GM19023 (cell line): ENCODE measurements around the gene UBXN4.
"Not testable (repeated sequence)": the region's sequence is repeated elsewhere in the genome, so short reads cannot be mapped to it uniquely, and the experiment has no call there.

Experiments
- ATAC-seq: cut with Tn5 transposase; IDR thresholded peaks from one replicate; pipeline ENCODE4 v1.9.1; 2021; ENCODE audit warnings: mild to moderate bottlenecking, moderate library complexity; ENCODE audit not compliant: unreplicated experiment

Gene UBXN4, protein sequence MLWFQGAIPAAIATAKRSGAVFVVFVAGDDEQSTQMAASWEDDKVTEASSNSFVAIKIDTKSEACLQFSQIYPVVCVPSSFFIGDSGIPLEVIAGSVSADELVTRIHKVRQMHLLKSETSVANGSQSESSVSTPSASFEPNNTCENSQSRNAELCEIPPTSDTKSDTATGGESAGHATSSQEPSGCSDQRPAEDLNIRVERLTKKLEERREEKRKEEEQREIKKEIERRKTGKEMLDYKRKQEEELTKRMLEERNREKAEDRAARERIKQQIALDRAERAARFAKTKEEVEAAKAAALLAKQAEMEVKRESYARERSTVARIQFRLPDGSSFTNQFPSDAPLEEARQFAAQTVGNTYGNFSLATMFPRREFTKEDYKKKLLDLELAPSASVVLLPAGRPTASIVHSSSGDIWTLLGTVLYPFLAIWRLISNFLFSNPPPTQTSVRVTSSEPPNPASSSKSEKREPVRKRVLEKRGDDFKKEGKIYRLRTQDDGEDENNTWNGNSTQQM

GRCh38 chr2:135741395-135742324 is at the start of gene UBXN4:
Gene UBXN4, plus strand, starts transcription at chr2:135741855. Its CDS starts 75 bp downstream, at chr2:135741930.
- ATAC-seq = peak; percentile 90

- no peak for ATAC-seq
Measured at GRCh38 chr2:135694711-135695110, 46.9 kb upstream of the UBXN4 start.

DNA sequence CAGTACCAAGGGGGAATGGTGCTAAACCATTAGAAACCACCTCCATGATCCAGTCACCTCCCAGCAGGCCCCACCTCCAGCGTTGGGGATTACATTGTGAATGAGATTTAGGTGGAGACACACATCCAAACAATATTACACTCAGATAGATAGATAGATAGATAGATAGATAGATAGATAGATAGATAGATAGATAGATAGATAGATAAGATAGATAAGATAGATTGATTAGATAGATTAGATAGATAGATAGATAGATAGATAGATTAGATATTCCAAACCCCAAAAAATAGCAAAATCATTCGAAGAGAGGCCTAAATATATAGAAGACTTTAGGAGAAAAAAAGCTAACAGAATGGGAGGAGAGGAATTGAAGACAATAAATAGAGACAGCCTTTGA is 42.8 kb upstream of the UBXN4 start:
- ATAC-seq = no peak

DNA sequence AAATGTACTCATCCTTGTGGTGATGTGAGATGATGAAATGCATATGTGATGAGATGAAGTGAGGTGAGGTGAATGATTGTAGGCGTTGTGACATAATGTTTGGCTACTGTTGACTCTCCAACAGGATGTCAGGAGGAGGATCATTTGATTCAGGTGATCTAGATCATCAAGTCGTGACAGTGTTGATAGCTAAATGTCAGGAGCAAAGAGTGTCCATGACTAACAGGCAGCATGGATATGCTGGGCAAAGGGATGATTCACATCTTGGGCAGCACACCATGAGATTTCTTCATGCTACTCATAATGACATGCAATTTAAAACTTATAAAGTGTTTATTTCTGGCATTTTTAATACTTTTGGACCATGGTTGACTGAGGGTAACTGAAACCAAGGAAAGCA is 40.2 kb upstream of the UBXN4 start:
- ATAC-seq = no peak

DNA sequence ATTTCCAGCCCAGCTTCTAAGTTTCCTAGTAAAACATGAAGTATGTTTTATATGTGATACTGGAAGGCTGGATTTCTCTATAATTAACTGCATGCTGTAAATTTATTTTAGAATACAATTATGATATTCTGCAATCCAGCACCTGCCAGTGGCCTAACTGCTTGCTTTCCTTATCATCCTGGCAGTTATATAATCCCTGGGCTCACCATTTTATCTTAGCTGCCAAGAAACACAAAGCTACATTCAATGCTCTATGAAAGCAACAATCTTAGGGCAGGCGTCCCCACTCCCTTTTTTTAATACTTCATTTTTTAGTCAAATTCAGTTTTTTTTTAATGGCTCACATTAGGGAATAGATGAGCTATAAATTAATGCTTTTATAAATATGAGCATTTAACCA is 38.4 kb upstream of the UBXN4 start:
- ATAC-seq = no peak

DNA sequence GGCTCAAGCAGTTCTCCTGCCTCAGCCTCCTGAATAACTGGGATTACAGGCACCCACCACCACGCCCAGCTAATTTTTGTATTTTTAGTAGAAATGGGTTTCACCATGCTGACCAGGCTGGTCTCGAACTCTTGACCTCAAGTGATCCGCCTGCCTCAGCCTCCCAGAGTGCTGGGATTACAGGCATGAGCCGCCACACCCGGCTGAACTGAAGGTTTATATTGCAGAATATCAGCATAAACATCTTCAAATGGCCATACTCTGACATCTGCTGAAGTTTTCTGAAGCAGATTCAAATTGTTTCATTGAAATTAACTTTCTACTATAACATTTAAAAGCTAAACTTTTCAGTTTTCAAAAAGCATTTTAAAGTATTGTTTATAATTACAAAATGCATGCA is 37.6 kb upstream of the UBXN4 start:
- ATAC-seq = not testable (repeated sequence)

DNA sequence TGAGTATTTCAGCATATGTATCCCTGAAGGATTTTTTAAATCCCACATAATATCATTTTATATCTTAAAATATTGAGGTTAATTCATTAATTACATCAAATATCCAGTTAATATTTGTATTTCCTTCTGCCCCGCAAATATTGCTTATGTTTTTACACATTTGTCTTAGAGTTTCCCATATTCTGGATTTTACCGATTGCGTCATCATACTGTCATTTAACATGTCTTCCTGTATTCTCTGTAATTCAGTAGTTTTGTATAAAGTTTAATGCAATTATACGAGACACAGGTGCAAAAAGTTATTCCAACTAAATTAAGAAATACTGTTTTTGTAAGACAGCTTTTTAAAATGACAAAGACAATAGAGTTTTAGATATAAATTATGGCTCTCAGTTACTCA is 33.5 kb upstream of the UBXN4 start:
- no peak for ATAC-seq

- peak; percentile 54 for ATAC-seq
Measured at GRCh38 chr2:135709992-135710391, 31.7 kb upstream of the UBXN4 start.

DNA sequence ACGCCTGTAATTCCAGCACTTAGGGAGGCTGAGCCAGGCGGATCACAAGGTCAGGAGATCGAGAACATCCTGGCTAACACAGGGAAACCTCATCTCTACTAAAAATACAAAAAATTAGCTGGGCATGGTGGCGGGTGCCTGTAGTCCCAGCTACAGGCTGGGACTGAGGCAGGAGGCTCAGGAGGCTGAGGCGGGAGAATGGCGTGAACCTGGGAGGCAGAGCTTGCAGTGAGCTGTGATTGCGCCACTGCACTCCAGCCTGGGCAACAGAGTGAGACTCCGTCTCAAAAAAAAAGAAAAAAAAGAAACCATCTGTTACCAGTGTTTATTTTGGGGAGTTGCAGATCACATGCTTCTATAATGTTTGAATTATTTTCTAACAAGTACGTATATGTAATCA is 26.6 kb upstream of the UBXN4 start:
- ATAC-seq = not testable (repeated sequence)

DNA sequence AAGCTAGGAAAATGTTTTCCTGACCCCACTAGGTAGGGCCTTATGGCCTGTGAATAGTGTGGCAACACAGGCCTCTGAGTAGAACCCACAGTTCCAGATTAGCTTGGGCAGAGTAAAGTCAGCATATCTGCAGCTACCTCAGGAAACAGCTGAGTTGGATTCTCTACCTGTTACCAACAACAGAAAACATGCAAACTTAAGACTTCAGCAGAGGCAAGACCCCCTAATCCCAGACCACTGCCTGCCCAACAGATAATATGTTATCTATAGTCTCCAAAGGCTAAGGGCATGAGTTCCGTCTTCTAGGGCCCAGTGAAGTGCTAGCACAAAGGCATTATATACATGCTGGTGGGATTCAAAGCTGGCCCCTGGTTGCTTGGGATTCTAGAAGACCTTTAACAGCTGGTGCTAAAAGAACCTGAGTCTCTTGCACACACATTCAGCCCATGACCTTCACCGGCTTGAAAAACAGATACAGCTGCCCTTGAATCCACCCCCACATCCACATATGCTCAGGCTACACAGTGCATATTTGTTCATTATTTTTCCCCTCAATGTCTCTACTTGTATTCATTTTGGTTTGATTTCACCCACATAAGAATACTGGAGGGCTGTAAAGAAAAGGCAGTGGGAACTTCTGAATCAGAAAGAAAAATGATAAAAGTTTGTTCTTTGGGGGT is 13.5 kb upstream of the UBXN4 start:
- ATAC-seq = no peak

DNA sequence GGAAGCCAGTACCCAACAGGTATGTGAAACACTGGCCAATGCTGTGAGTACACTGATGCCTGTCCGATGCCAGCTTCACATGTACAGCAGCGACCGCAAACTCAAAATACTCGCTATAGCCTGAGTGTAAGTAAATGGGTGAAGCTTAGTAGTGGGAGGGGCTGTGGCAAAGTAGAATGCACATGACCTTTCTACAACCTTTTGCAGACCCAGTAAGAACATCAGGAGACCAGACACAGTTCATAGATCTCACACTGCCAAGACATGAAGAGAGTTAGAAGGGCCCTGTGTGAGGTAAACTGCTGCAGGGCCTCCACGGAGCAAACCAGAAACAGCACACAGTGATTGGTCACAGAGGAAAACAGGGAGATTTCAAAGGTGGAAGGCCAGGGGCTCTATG is 9.1 kb upstream of the UBXN4 start:
- no peak for ATAC-seq

GRCh38 chr2:135733045-135733444 is 8.6 kb upstream of the UBXN4 start:
- no peak for ATAC-seq

DNA sequence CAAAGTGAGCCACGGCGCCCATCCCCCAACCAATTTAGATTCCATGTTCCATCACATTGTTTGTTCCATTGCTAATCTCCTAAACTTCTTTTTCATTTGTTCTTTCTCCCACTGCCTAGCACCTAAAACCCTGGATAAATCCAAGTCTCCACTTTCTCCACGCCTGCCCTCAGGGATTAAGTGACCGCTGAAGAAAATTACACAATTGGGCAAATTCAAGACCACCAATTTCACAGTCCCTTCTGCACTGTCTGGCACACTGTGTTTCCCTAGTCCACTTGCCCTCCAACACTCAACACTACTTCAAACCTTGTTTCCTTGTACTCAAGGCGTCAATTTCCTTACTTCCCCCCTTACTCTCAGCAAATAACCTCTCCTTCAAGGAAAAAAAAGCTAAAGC is 5.1 kb upstream of the UBXN4 start:
- ATAC-seq = no peak

GRCh38 chr2:135740206-135740605 is 1.4 kb upstream of the UBXN4 start:
- no peak for ATAC-seq

- ATAC-seq = no peak
Measured at GRCh38 chr2:135741043-135741394, 636 bp upstream of the UBXN4 start.

DNA sequence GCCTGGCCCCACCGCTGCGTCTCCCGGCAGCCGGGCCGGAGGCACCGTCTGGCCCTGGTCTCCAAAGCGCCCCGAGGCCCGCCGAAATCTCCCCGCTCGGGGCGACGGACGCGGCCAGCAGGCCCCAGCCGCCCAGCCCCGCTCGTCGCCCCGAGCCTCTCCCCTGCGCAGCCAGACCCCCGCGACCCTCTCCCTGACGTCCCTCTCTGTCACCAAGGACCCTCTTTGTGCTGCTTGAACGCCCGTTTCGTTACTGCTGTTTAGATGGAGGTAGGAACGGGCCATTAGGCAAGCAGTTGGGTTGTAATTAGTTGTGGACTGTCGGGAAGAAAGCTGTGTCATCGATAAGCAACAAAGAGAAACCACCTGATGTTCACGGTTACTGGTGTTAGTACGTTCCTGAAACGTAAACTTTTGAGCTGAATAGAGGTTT is 686 bp downstream of the UBXN4 start:
- ATAC-seq = peak; percentile 21

- ATAC-seq = no peak
Measured at GRCh38 chr2:135743860-135744259, 2.2 kb downstream of the UBXN4 start.

GRCh38 chr2:135744760-135745314 is 3.2 kb downstream of the UBXN4 start:
- no peak for ATAC-seq

DNA sequence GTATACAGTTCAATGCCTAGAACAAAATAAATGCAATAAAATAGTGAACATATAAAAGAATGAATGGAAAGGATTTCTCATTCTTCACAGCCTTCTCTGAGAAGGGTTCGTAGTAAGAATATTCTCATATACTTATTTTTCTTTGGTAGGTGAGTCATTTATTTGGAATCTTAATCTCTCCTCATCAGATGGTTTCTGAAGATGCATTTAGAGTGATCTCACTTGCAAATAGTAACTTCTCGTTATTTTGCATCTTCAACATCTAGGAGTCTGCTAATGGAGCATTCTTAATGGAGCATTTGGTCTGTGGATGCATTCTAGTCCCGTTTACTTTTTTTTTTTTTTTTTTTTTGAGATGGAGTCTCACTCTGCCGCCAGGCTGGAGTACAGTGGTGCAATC is 3.9 kb downstream of the UBXN4 start:
- ATAC-seq = no peak

DNA sequence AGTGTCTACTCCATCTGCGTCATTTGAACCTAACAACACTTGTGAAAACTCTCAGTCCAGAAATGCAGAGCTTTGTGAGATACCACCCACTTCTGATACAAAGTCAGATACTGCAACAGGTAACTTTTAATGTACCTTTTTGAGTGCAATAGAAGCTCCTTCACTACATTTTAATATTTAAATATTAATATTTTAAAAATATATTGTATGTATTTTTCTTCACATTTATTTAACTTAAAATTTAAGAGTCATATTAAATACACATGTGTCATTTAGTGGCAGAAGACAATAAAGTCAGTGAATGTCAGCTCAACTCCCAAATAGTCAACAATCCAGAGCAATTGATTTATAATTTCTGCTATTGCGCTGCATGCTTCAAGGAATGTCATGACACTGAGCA is 13.9 kb downstream of the UBXN4 start:
- ATAC-seq = no peak

- ATAC-seq = no peak
Measured at GRCh38 chr2:135756692-135757091, 15.0 kb downstream of the UBXN4 start.
